Muscle layer of duodenum (tissue), 2 donors: ENCODE data around the gene TMOD2.

Source experiments
- H3K27ac ChIP-seq: one replicate; pipeline ENCODE4 v1.7.0; 2013; ENCODE audit warnings: mild to moderate bottlenecking, low read length
- H3K27me3 ChIP-seq: one replicate; pipeline ENCODE4 v1.7.0; 2013; ENCODE audit warnings: low read depth, mild to moderate bottlenecking, control low read depth, low read length
- H3K36me3 ChIP-seq, 2 donors: one replicate each; pipeline ENCODE4 v1.7.0; 2013; ENCODE audit warnings: low read length in 2 of 2, control low read depth in 1 of 2, mild to moderate bottlenecking in 1 of 2; ENCODE audit not compliant: insufficient read depth in 2 of 2, control insufficient read depth in 1 of 2
- H3K4me1 ChIP-seq, 2 donors: one replicate each; pipeline ENCODE4 v1.7.0; 2013; ENCODE audit warnings: low read length in 2 of 2, mild to moderate bottlenecking in 2 of 2, control low read depth in 1 of 2, moderate library complexity in 1 of 2; ENCODE audit not compliant: insufficient read depth in 2 of 2, control insufficient read depth in 1 of 2
- H3K4me3 ChIP-seq, 2 donors: one replicate each; pipeline ENCODE4 v1.7.0; 2013; ENCODE audit warnings: low read length in 2 of 2, low read depth in 1 of 2, mild to moderate bottlenecking in 1 of 2
- H3K9me3 ChIP-seq, 2 donors: one replicate each; pipeline ENCODE4 v1.7.0; 2013; ENCODE audit warnings: low read length in 2 of 2, control low read depth in 1 of 2, mild to moderate bottlenecking in 1 of 2; ENCODE audit not compliant: control insufficient read depth in 1 of 2
- donor health status: healthy.

The TMOD2 gene

GRCh38 chr15:51799282-51800252 lies 48.2 kb downstream of the TMOD2 start:
- Histone ChIP-seq H3K27ac (no peak overlapping the region), H3K36me3 (peaks cover 10 to 13% of the 10 kb centered on the region in 2 donors)

GRCh38 chr15:51801391-51801835 lies 50.0 kb downstream of the TMOD2 start:
- H3K4me1 ChIP-seq, result no peaks in the 10 kb centered on the region
- no peaks in the 10 kb centered on the region for H3K27me3 ChIP-seq
- H3K9me3 ChIP-seq, result no peaks in the 10 kb centered on the region
- no peak overlapping the region for H3K27ac ChIP-seq
- no peak overlapping the region for H3K4me3 ChIP-seq
- peaks cover 15 to 17% of the 10 kb centered on the region in 2 donors for H3K36me3 ChIP-seq

More at GRCh38 chr15:51799282-51800252, 48.2 kb downstream of the TMOD2 start:
- no peaks in the 10 kb centered on the region for H3K4me1 ChIP-seq
- H3K9me3 ChIP-seq, result no peaks in the 10 kb centered on the region
- H3K27me3 ChIP-seq, result no peaks in the 10 kb centered on the region
- no peak overlapping the region for H3K4me3 ChIP-seq

GRCh38 chr15:51802593-51802992 lies 51.2 kb downstream of the TMOD2 start:
- Histone ChIP-seq H3K4me1 (no peaks in the 10 kb centered on the region), H3K4me3 (no peak overlapping the region), H3K27me3 (no peaks in the 10 kb centered on the region), H3K36me3 (peaks cover 19 to 27% of the 10 kb centered on the region in 2 donors), H3K9me3 (no peaks in the 10 kb centered on the region), H3K27ac (no peak overlapping the region)

GRCh38 chr15:51803965-51804364 lies 52.6 kb downstream of the TMOD2 start:
- Histone ChIP-seq H3K4me1 (no peaks in the 10 kb centered on the region), H3K9me3 (no peaks in the 10 kb centered on the region), H3K4me3 (no peak overlapping the region), H3K27ac (no peak overlapping the region), H3K27me3 (no peaks in the 10 kb centered on the region), H3K36me3 (peaks cover 10 to 28% of the 10 kb centered on the region in 2 donors)

- Histone ChIP-seq H3K27ac (no peak overlapping the region), H3K27me3 (no peaks in the 10 kb centered on the region), H3K36me3 (peaks cover 7 to 33% of the 10 kb centered on the region in 2 donors), H3K4me3 (no peak overlapping the region), H3K9me3 (no peaks in the 10 kb centered on the region), H3K4me1 (no peaks in the 10 kb centered on the region)
Observed at GRCh38 chr15:51806123-51806522, 54.7 kb downstream of the TMOD2 start.

GRCh38 chr15:51809457-51809856 lies 58.1 kb downstream of the TMOD2 start:
- H3K27me3 ChIP-seq, result no peaks in the 10 kb centered on the region
- no peak overlapping the region for H3K27ac ChIP-seq
- no peak overlapping the region for H3K4me3 ChIP-seq
- no peaks in the 10 kb centered on the region for H3K4me1 ChIP-seq
- H3K36me3 ChIP-seq, result peaks cover 7 to 33% of the 10 kb centered on the region in 2 donors
- no peaks in the 10 kb centered on the region for H3K9me3 ChIP-seq

GRCh38 chr15:51812598-51812997 lies 61.2 kb downstream of the TMOD2 start:
- no peaks in the 10 kb centered on the region for H3K4me1 ChIP-seq
- H3K4me3 ChIP-seq, result no peak overlapping the region
- no peak overlapping the region for H3K27ac ChIP-seq
- H3K27me3 ChIP-seq, result no peaks in the 10 kb centered on the region
- no peaks in the 10 kb centered on the region for H3K9me3 ChIP-seq
- peaks cover 0 to 17% of the 10 kb centered on the region in 2 donors for H3K36me3 ChIP-seq

GRCh38 chr15:51814606-51815005 lies 63.2 kb downstream of the TMOD2 start:
- no peaks in the 10 kb centered on the region for H3K9me3 ChIP-seq
- H3K27me3 ChIP-seq, result no peaks in the 10 kb centered on the region
- H3K4me1 ChIP-seq, result no peaks in the 10 kb centered on the region
- H3K27ac ChIP-seq, result no peak overlapping the region
- H3K36me3 ChIP-seq, result peaks cover 0 to 6% of the 10 kb centered on the region in 2 donors
- no peak overlapping the region for H3K4me3 ChIP-seq

GRCh38 chr15:51816611-51817010 lies 65.2 kb downstream of the TMOD2 start:
- Histone ChIP-seq H3K36me3 (no peaks in the 10 kb centered on the region), H3K4me1 (no peaks in the 10 kb centered on the region), H3K4me3 (no peak overlapping the region), H3K9me3 (peaks cover 0 to 7% of the 10 kb centered on the region in 2 donors), H3K27ac (no peak overlapping the region), H3K27me3 (no peaks in the 10 kb centered on the region)

GRCh38 chr15:51818150-51818549 lies 66.8 kb downstream of the TMOD2 start:
- Histone ChIP-seq H3K36me3 (no peaks in the 10 kb centered on the region), H3K9me3 (peaks cover 0 to 11% of the 10 kb centered on the region in 2 donors), H3K4me1 (no peaks in the 10 kb centered on the region), H3K4me3 (no peak overlapping the region), H3K27me3 (no peaks in the 10 kb centered on the region), H3K27ac (no peak overlapping the region)

- H3K4me3 ChIP-seq, result no peak overlapping the region
- H3K27ac ChIP-seq, result no peak overlapping the region
- no peaks in the 10 kb centered on the region for H3K36me3 ChIP-seq
- H3K27me3 ChIP-seq, result no peaks in the 10 kb centered on the region
- H3K4me1 ChIP-seq, result peaks cover 2 to 3% of the 10 kb centered on the region in 2 donors
- H3K9me3 ChIP-seq, result peaks cover 0 to 11% of the 10 kb centered on the region in 2 donors
Observed at GRCh38 chr15:51825698-51826097, 74.3 kb downstream of the TMOD2 start.
